ENCODE measurements around the gene DENND2C.

The DENND2C gene

GRCh38 chr1:114668373-114668772 lies 1.5 kb downstream of the DENND2C start:
- H3K9ac ChIP-seq (ENCODE audit: insufficient read length, low read depth), result no peak overlapping the region
- DNase-seq (ENCODE audit: low read depth, low spot score), result no peak
- H3K9me3 ChIP-seq (ENCODE audit: insufficient read depth, low read length), result no peaks in the 10 kb centered on the region
- H3K27me3 ChIP-seq (ENCODE audit: insufficient read depth, insufficient read length), result peaks cover 27% of the 10 kb centered on the region
- no peak for TF ChIP-seq ZNF274 (IDR thresholded peaks at IDR 0.05; ENCODE audit: low read depth, low read length)
- no peak for TF ChIP-seq YY1 (IDR thresholded peaks at IDR 0.05; ENCODE audit: insufficient read depth, insufficient read length)
- no peak for TF ChIP-seq SUZ12 (IDR thresholded peaks at IDR 0.05; ENCODE audit: extremely low read depth, insufficient read depth, insufficient read length)
- no peaks in the 10 kb centered on the region for H3K36me3 ChIP-seq (ENCODE audit: insufficient read depth, insufficient read length, low read length)
- H3K4me3 ChIP-seq (ENCODE audit: insufficient read length, low read depth), result no peak overlapping the region
- no peaks in the 10 kb centered on the region for H3K4me1 ChIP-seq (ENCODE audit: insufficient read depth, insufficient read length)

GRCh38 chr1:114666954-114667353 lies 2.9 kb downstream of the DENND2C start:
- TF ChIP-seq ZNF274 (IDR thresholded peaks at IDR 0.05; ENCODE audit: low read depth, low read length) (no peak), SUZ12 (IDR thresholded peaks at IDR 0.05; ENCODE audit: extremely low read depth, insufficient read depth, insufficient read length) (no peak), YY1 (IDR thresholded peaks at IDR 0.05; ENCODE audit: insufficient read depth, insufficient read length) (no peak)
- Histone ChIP-seq H3K9ac (ENCODE audit: insufficient read length, low read depth) (no peak overlapping the region), H3K9me3 (ENCODE audit: insufficient read depth, low read length) (no peaks in the 10 kb centered on the region), H3K36me3 (ENCODE audit: insufficient read depth, insufficient read length, low read length) (no peaks in the 10 kb centered on the region), H3K27me3 (ENCODE audit: insufficient read depth, insufficient read length) (peaks cover 27% of the 10 kb centered on the region), H3K4me1 (ENCODE audit: insufficient read depth, insufficient read length) (no peaks in the 10 kb centered on the region), H3K4me3 (ENCODE audit: insufficient read length, low read depth) (no peak overlapping the region)
- DNase-seq (ENCODE audit: low read depth, low spot score), result no peak

- H3K9ac ChIP-seq (ENCODE audit: insufficient read length, low read depth), result no peak overlapping the region
- no peaks in the 10 kb centered on the region for H3K9me3 ChIP-seq (ENCODE audit: insufficient read depth, low read length)
- H3K4me3 ChIP-seq (ENCODE audit: insufficient read length, low read depth), result no peak overlapping the region
- H3K36me3 ChIP-seq (ENCODE audit: insufficient read depth, insufficient read length, low read length), result no peaks in the 10 kb centered on the region
- DNase-seq (ENCODE audit: low read depth, low spot score), result no peak
- TF ChIP-seq ZNF274 (IDR thresholded peaks at IDR 0.05; ENCODE audit: low read depth, low read length) (no peak), YY1 (IDR thresholded peaks at IDR 0.05; ENCODE audit: insufficient read depth, insufficient read length) (no peak), SUZ12 (IDR thresholded peaks at IDR 0.05; ENCODE audit: extremely low read depth, insufficient read depth, insufficient read length) (no peak)
- no peaks in the 10 kb centered on the region for H3K27me3 ChIP-seq (ENCODE audit: insufficient read depth, insufficient read length)
- H3K4me1 ChIP-seq (ENCODE audit: insufficient read depth, insufficient read length), result no peaks in the 10 kb centered on the region
Observed at GRCh38 chr1:114660238-114660637, 9.6 kb downstream of the DENND2C start.

- Histone ChIP-seq H3K36me3 (ENCODE audit: insufficient read depth, insufficient read length, low read length) (no peaks in the 10 kb centered on the region), H3K4me1 (ENCODE audit: insufficient read depth, insufficient read length) (no peaks in the 10 kb centered on the region), H3K4me3 (ENCODE audit: insufficient read length, low read depth) (no peak overlapping the region), H3K9me3 (ENCODE audit: insufficient read depth, low read length) (no peaks in the 10 kb centered on the region), H3K9ac (ENCODE audit: insufficient read length, low read depth) (no peak overlapping the region), H3K27me3 (ENCODE audit: insufficient read depth, insufficient read length) (no peaks in the 10 kb centered on the region)
- no peak for TF ChIP-seq ZNF274 (IDR thresholded peaks at IDR 0.05; ENCODE audit: low read depth, low read length)
- TF ChIP-seq SUZ12 (IDR thresholded peaks at IDR 0.05; ENCODE audit: extremely low read depth, insufficient read depth, insufficient read length), result no peak
- no peak for DNase-seq (ENCODE audit: low read depth, low spot score)
Observed at GRCh38 chr1:114651893-114652292, 18.0 kb downstream of the DENND2C start.

GRCh38 chr1:114648503-114648902 lies 21.3 kb downstream of the DENND2C start:
- no peaks in the 10 kb centered on the region for H3K27me3 ChIP-seq (ENCODE audit: insufficient read depth, insufficient read length)
- no peaks in the 10 kb centered on the region for H3K4me1 ChIP-seq (ENCODE audit: insufficient read depth, insufficient read length)
- H3K36me3 ChIP-seq (ENCODE audit: insufficient read depth, insufficient read length, low read length), result no peaks in the 10 kb centered on the region
- no peak for TF ChIP-seq YY1 (IDR thresholded peaks at IDR 0.05; ENCODE audit: insufficient read depth, insufficient read length)
- no peak for DNase-seq (ENCODE audit: low read depth, low spot score)
- no peaks in the 10 kb centered on the region for H3K9me3 ChIP-seq (ENCODE audit: insufficient read depth, low read length)
- no peak overlapping the region for H3K9ac ChIP-seq (ENCODE audit: insufficient read length, low read depth)
- no peak overlapping the region for H3K4me3 ChIP-seq (ENCODE audit: insufficient read length, low read depth)

- Histone ChIP-seq H3K36me3 (ENCODE audit: insufficient read depth, insufficient read length, low read length) (no peaks in the 10 kb centered on the region), H3K9me3 (ENCODE audit: insufficient read depth, low read length) (no peaks in the 10 kb centered on the region), H3K27me3 (ENCODE audit: insufficient read depth, insufficient read length) (no peaks in the 10 kb centered on the region), H3K9ac (ENCODE audit: insufficient read length, low read depth) (no peak overlapping the region), H3K4me1 (ENCODE audit: insufficient read depth, insufficient read length) (no peaks in the 10 kb centered on the region), H3K4me3 (ENCODE audit: insufficient read length, low read depth) (no peak overlapping the region)
- TF ChIP-seq YY1 (IDR thresholded peaks at IDR 0.05; ENCODE audit: insufficient read depth, insufficient read length) (no peak), SUZ12 (IDR thresholded peaks at IDR 0.05; ENCODE audit: extremely low read depth, insufficient read depth, insufficient read length) (no peak), ZNF274 (IDR thresholded peaks at IDR 0.05; ENCODE audit: low read depth, low read length) (no peak)
- DNase-seq (ENCODE audit: low read depth, low spot score), result no peak
Observed at GRCh38 chr1:114641377-114641776, 28.5 kb downstream of the DENND2C start.

GRCh38 chr1:114638910-114639309 lies 30.9 kb downstream of the DENND2C start:
- no peaks in the 10 kb centered on the region for H3K4me1 ChIP-seq (ENCODE audit: insufficient read depth, insufficient read length)
- DNase-seq (ENCODE audit: low read depth, low spot score), result no peak
- TF ChIP-seq YY1 (IDR thresholded peaks at IDR 0.05; ENCODE audit: insufficient read depth, insufficient read length) (no peak), ZNF274 (IDR thresholded peaks at IDR 0.05; ENCODE audit: low read depth, low read length) (no peak), SUZ12 (IDR thresholded peaks at IDR 0.05; ENCODE audit: extremely low read depth, insufficient read depth, insufficient read length) (no peak)
- H3K9ac ChIP-seq (ENCODE audit: insufficient read length, low read depth), result no peak overlapping the region
- H3K36me3 ChIP-seq (ENCODE audit: insufficient read depth, insufficient read length, low read length), result no peaks in the 10 kb centered on the region
- H3K9me3 ChIP-seq (ENCODE audit: insufficient read depth, low read length), result no peaks in the 10 kb centered on the region
- H3K27me3 ChIP-seq (ENCODE audit: insufficient read depth, insufficient read length), result no peaks in the 10 kb centered on the region
- no peak overlapping the region for H3K4me3 ChIP-seq (ENCODE audit: insufficient read length, low read depth)

GRCh38 chr1:114632427-114632826 lies 37.4 kb downstream of the DENND2C start:
- no peak overlapping the region for H3K9ac ChIP-seq (ENCODE audit: insufficient read length, low read depth)
- H3K4me3 ChIP-seq (ENCODE audit: insufficient read length, low read depth), result no peak overlapping the region
- H3K9me3 ChIP-seq (ENCODE audit: insufficient read depth, low read length), result no peaks in the 10 kb centered on the region
- no peak for TF ChIP-seq SUZ12 (IDR thresholded peaks at IDR 0.05; ENCODE audit: extremely low read depth, insufficient read depth, insufficient read length)
- no peak for TF ChIP-seq ZNF274 (IDR thresholded peaks at IDR 0.05; ENCODE audit: low read depth, low read length)
- no peak for TF ChIP-seq YY1 (IDR thresholded peaks at IDR 0.05; ENCODE audit: insufficient read depth, insufficient read length)
- H3K4me1 ChIP-seq (ENCODE audit: insufficient read depth, insufficient read length), result no peaks in the 10 kb centered on the region
- DNase-seq (ENCODE audit: low read depth, low spot score), result no peak
- no peaks in the 10 kb centered on the region for H3K36me3 ChIP-seq (ENCODE audit: insufficient read depth, insufficient read length, low read length)
- no peaks in the 10 kb centered on the region for H3K27me3 ChIP-seq (ENCODE audit: insufficient read depth, insufficient read length)

Measured in NT2/D1 (cell line).